ENCODE results near the gene GPR158. TPM values are rescaled to one million over a fixed set of nuclear protein-coding genes. Genes with fewer than 3 reads are reported as not detected.
"Not testable (repeated sequence)": the region's sequence is repeated elsewhere in the genome, so short reads cannot be mapped to it uniquely, and the experiment has no call there.

The GPR158 gene
- total and polyA plus RNA-seq, 9 of the 15 experiments (the other 6 are each of a cell fraction or from before 2014, with no cell fraction given), result 4.0 to 7.6 (median 5.0) TPM

DNA sequence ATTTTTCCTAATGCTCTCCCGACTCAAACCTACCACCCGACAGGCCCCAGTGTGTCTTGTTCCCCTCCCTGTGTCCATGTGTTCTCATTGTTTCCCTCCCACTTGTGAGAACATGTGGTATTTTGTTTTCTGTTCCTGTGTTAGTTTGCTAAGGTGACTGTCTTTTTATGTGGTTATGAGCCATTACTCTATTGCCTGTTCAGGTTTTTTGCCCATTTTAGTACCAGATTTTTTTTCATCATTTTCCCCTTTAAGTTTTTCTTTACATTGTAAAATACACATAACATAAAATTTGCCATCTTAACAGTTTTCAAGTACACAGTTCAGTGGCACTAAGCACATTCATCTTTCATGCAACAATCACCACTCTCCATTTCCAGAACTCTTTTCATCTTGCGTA lies 133.5 kb downstream of the GPR158 start:
- Histone ChIP-seq H3K9me1 (ENCODE audit: control insufficient read depth, insufficient read depth, low read length) (no peaks in the 10 kb centered on the region), H2AFZ (ENCODE audit: low read depth, low read length) (no peak overlapping the region), H3K4me3 (no peak overlapping the region), H3K9ac (ENCODE audit: insufficient read depth in 1 of 2, low read depth in 2 of 2, low read length in 2 of 2) (no peak overlapping the region), H3K9me3 (replicated peaks; ENCODE audit: control insufficient read depth, insufficient read depth, low read depth, low read length) (no peaks in the 10 kb centered on the region), H3K79me2 (ENCODE audit: control insufficient read depth, insufficient read depth, low read length) (no peaks in the 10 kb centered on the region), H3K4me1 (replicated peaks in 1 of 2; ENCODE audit: control insufficient read depth in 2 of 2, insufficient read depth in 2 of 2, low read length in 2 of 2) (no peaks in the 10 kb centered on the region), H3K27me3 (ENCODE audit: control insufficient read depth in 2 of 2, insufficient read depth in 2 of 2, low read length in 2 of 2) (no peaks in the 10 kb centered on the region), H3K27ac (ENCODE audit: extremely low read depth, low read depth, low read length) (no peak overlapping the region), H3K4me2 (ENCODE audit: insufficient read depth, low read length) (no peak overlapping the region), H3K36me3 (ENCODE audit: control insufficient read depth, insufficient read depth, low read length) (no peaks in the 10 kb centered on the region), H4K20me1 (replicated peaks; ENCODE audit: control insufficient read depth, insufficient read depth, low read length) (no peaks in the 10 kb centered on the region)
- no peak for TF ChIP-seq ZNF175 (CRISPR knock-in tag; IDR thresholded peaks at IDR 0.05; ENCODE audit: low read depth)
- TF ChIP-seq, protein P1, sequence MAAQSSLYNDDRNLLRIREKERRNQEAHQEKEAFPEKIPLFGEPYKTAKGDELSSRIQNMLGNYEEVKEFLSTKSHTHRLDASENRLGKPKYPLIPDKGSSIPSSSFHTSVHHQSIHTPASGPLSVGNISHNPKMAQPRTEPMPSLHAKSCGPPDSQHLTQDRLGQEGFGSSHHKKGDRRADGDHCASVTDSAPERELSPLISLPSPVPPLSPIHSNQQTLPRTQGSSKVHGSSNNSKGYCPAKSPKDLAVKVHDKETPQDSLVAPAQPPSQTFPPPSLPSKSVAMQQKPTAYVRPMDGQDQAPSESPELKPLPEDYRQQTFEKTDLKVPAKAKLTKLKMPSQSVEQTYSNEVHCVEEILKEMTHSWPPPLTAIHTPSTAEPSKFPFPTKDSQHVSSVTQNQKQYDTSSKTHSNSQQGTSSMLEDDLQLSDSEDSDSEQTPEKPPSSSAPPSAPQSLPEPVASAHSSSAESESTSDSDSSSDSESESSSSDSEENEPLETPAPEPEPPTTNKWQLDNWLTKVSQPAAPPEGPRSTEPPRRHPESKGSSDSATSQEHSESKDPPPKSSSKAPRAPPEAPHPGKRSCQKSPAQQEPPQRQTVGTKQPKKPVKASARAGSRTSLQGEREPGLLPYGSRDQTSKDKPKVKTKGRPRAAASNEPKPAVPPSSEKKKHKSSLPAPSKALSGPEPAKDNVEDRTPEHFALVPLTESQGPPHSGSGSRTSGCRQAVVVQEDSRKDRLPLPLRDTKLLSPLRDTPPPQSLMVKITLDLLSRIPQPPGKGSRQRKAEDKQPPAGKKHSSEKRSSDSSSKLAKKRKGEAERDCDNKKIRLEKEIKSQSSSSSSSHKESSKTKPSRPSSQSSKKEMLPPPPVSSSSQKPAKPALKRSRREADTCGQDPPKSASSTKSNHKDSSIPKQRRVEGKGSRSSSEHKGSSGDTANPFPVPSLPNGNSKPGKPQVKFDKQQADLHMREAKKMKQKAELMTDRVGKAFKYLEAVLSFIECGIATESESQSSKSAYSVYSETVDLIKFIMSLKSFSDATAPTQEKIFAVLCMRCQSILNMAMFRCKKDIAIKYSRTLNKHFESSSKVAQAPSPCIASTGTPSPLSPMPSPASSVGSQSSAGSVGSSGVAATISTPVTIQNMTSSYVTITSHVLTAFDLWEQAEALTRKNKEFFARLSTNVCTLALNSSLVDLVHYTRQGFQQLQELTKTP (IDR thresholded peaks at IDR 0.05; ENCODE audit: low read depth in 1 of 2, partially characterized antibody in 2 of 2), result peak in 1 of 2 experiments; percentile 93
- intact Hi-C loops (cut with micrococcal nuclease), result no loop called here
- ATAC-seq (no peak), FAIRE-seq (no peak), DNase-seq (ENCODE audit: extremely low read depth in 1 of 4, low spot score in 3 of 4) (no peak)
- WGBS (ENCODE audit: insufficient coverage, low coverage, missing lambda C conversion rate), result 0% methylated on average over 3 of the region's 3 CpGs
- in situ Hi-C loops (cut with MboI), result no loop called here
- CTCF ChIA-PET (ENCODE audit: low intra/inter-chr PET ratio), result no interaction called here
- no TSS peak for BruUV-seq (replicated peaks)
- POLR2A ChIA-PET, result no interaction called here

DNA sequence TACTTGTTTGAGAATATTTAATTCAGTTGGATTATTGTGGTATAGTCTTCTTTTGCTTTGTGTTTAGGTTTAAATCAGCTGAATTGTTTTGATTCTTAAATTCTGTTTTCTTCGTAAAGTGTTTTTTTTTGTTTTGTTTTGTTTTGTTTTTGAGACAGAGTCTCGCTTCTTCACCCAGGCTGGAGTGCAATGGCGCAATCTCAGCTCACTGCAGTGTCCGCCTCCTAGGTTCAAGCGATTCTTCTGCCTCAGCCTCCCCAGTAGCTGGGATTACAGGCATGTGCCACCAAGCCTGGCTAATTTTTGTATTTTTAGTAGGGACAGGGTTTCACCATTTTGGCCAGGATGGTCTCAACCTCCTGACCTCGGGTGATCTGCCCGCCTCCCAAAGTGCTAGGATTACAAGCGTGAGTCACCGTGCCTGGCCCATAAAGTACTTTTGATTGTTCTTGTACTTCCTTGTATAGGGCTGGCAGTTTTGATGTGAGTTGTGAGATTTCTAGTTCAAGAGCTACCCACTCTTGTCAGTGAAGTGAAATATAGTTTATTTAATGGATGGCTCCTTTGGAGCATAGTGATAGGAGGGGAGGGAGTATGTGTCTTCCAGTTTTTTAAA lies 142.9 kb downstream of the GPR158 start:
- 2% methylated on average over 9 of the region's 9 CpGs for WGBS (ENCODE audit: insufficient coverage, low coverage, missing lambda C conversion rate)
- H4K20me1 ChIP-seq (replicated peaks; ENCODE audit: control insufficient read depth, insufficient read depth, low read length); CTCF ChIA-PET (ENCODE audit: low intra/inter-chr PET ratio); H2AFZ ChIP-seq (ENCODE audit: low read depth, low read length); H3K79me2 ChIP-seq (ENCODE audit: control insufficient read depth, insufficient read depth, low read length); H3K27me3 ChIP-seq (ENCODE audit: control insufficient read depth in 2 of 2, insufficient read depth in 2 of 2, low read length in 2 of 2); H3K9me1 ChIP-seq (ENCODE audit: control insufficient read depth, insufficient read depth, low read length); FAIRE-seq; H3K9me3 ChIP-seq (replicated peaks; ENCODE audit: control insufficient read depth, insufficient read depth, low read depth, low read length); BruUV-seq (replicated peaks); H3K27ac ChIP-seq (ENCODE audit: extremely low read depth, low read depth, low read length); H3K36me3 ChIP-seq (ENCODE audit: control insufficient read depth, insufficient read depth, low read length); ATAC-seq; in situ Hi-C loops (cut with MboI); H3K4me2 ChIP-seq (ENCODE audit: insufficient read depth, low read length); H3K4me3 ChIP-seq; H3K9ac ChIP-seq (ENCODE audit: insufficient read depth in 1 of 2, low read depth in 2 of 2, low read length in 2 of 2); POLR2A ChIA-PET; intact Hi-C loops (cut with micrococcal nuclease); H3K4me1 ChIP-seq (replicated peaks in 1 of 2; ENCODE audit: control insufficient read depth in 2 of 2, insufficient read depth in 2 of 2, low read length in 2 of 2): not testable (repeated sequence)
- peak in 1 of 4 experiments; percentile 1 for DNase-seq (ENCODE audit: extremely low read depth in 1 of 4, low spot score in 3 of 4)
